ENCODE results near the gene ANKIB1. TPM values are rescaled to one million over a fixed set of nuclear protein-coding genes. Genes with fewer than 3 reads are reported as not detected.

ANKIB1 gene, protein sequence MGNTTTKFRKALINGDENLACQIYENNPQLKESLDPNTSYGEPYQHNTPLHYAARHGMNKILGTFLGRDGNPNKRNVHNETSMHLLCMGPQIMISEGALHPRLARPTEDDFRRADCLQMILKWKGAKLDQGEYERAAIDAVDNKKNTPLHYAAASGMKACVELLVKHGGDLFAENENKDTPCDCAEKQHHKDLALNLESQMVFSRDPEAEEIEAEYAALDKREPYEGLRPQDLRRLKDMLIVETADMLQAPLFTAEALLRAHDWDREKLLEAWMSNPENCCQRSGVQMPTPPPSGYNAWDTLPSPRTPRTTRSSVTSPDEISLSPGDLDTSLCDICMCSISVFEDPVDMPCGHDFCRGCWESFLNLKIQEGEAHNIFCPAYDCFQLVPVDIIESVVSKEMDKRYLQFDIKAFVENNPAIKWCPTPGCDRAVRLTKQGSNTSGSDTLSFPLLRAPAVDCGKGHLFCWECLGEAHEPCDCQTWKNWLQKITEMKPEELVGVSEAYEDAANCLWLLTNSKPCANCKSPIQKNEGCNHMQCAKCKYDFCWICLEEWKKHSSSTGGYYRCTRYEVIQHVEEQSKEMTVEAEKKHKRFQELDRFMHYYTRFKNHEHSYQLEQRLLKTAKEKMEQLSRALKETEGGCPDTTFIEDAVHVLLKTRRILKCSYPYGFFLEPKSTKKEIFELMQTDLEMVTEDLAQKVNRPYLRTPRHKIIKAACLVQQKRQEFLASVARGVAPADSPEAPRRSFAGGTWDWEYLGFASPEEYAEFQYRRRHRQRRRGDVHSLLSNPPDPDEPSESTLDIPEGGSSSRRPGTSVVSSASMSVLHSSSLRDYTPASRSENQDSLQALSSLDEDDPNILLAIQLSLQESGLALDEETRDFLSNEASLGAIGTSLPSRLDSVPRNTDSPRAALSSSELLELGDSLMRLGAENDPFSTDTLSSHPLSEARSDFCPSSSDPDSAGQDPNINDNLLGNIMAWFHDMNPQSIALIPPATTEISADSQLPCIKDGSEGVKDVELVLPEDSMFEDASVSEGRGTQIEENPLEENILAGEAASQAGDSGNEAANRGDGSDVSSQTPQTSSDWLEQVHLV
- total RNA-seq (ENCODE audit: unreplicated experiment) = 77.7 TPM
- long read RNA-seq, partial matches to known transcripts = 3 of 4 reads
- long read RNA-seq, other reads (novel, unspliced or antisense) = 1 of 4 reads

- Mint-ChIP-seq H3K4me3 (ENCODE audit: unreplicated experiment) (peak within 1 kb of the TSS; percentile 100), H3K36me3 (ENCODE audit: unreplicated experiment) (no peaks in the 10 kb centered on the region), H3K4me1 (ENCODE audit: low read depth, unreplicated experiment) (peaks cover 18% of the 10 kb centered on the region), H3K27ac (ENCODE audit: unreplicated experiment) (peak within 1 kb of the TSS; percentile 99), H3K9me3 (ENCODE audit: unreplicated experiment) (peaks cover 12% of the 10 kb centered on the region), H3K27me3 (ENCODE audit: unreplicated experiment) (peaks cover 9% of the 10 kb centered on the region)
- no peak for TF ChIP-seq CTCF (IDR thresholded peaks at IDR 0.05; ENCODE audit: partially characterized antibody, unreplicated experiment)
- peak; percentile 91 for DNase-seq
These were observed at the start of gene ANKIB1, which contains the start of gene KRIT1 for GRCh38 chr7:92245487-92246359. Gene ANKIB1, plus strand, starts transcription at chr7:92245974. Its CDS starts 49,005 bp downstream, at chr7:92294979. Gene KRIT1, minus strand, starts transcription at chr7:92245914. Its CDS starts 3,779 bp downstream, at chr7:92242135.

DNA sequence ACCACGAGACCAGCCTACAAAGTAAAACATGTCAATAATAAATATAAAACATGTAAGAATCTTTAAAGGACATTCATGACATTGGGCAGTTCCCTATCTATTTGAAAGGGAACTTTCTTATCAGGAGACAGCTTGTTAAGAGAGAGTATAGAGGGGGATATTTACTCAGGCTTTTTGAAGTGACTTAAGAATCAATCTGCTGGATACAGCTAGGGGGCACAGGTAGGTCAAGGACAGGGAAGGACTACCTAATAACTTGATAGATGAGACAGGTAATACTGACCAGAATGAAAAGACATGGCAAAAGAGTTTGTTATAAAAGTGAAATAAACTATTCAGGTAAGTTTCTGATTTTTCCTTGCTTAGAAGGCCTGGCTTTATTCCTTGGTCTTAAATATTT, 45.0 kb upstream of the ANKIB1 start:
- no peaks in the 10 kb centered on the region for H3K27me3 Mint-ChIP-seq (ENCODE audit: unreplicated experiment)
- H3K4me3 Mint-ChIP-seq (ENCODE audit: unreplicated experiment) = no peak overlapping the region
- no peak overlapping the region for H3K27ac Mint-ChIP-seq (ENCODE audit: unreplicated experiment)
- H3K36me3 Mint-ChIP-seq (ENCODE audit: unreplicated experiment) = peaks cover 9% of the 10 kb centered on the region
- no peaks in the 10 kb centered on the region for H3K9me3 Mint-ChIP-seq (ENCODE audit: unreplicated experiment)
- H3K4me1 Mint-ChIP-seq (ENCODE audit: low read depth, unreplicated experiment) = no peaks in the 10 kb centered on the region
- no peak for DNase-seq
- no peak for TF ChIP-seq CTCF (IDR thresholded peaks at IDR 0.05; ENCODE audit: partially characterized antibody, unreplicated experiment)

DNA sequence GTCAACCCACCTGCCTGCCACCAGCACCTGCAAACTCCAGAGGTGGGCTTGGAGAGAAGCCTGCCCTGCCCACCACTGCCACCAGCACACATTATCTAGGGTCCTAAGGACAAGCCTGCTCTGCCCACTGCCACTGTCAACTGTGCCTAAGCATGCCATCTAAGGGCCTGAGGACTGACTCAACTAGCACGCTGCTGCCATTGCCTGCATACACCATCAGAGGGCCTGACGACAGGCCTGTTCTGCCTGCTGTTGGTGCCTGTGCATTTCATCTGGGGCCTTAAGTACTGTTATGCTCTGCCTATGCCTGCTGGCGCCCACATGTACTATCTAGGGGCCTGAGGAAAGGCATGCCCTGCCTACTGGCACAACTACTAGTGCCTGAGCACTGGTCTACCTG, 39.8 kb upstream of the ANKIB1 start:
- Mint-ChIP-seq H3K36me3 (ENCODE audit: unreplicated experiment) (peaks cover 13% of the 10 kb centered on the region), H3K27me3 (ENCODE audit: unreplicated experiment) (no peaks in the 10 kb centered on the region), H3K9me3 (ENCODE audit: unreplicated experiment) (peaks cover 5% of the 10 kb centered on the region)

More for the DNA sequence above, 39.8 kb upstream of the ANKIB1 start:
- DNase-seq = no peak
- TF ChIP-seq CTCF (IDR thresholded peaks at IDR 0.05; ENCODE audit: partially characterized antibody, unreplicated experiment) = no peak
- no peak overlapping the region for H3K4me3 Mint-ChIP-seq (ENCODE audit: unreplicated experiment)
- H3K27ac Mint-ChIP-seq (ENCODE audit: unreplicated experiment) = no peak overlapping the region
- no peaks in the 10 kb centered on the region for H3K4me1 Mint-ChIP-seq (ENCODE audit: low read depth, unreplicated experiment)
